NCI-H510A treated with DMSO at 0.1 percent for 48 hours (cell line): ENCODE data around the gene OR2F2.

Experiments
- DNase-seq: peaks from one replicate; lab custom pipeline; 2025; lab: John Stamatoyannopoulos, UW

Gene OR2F2

DNA sequence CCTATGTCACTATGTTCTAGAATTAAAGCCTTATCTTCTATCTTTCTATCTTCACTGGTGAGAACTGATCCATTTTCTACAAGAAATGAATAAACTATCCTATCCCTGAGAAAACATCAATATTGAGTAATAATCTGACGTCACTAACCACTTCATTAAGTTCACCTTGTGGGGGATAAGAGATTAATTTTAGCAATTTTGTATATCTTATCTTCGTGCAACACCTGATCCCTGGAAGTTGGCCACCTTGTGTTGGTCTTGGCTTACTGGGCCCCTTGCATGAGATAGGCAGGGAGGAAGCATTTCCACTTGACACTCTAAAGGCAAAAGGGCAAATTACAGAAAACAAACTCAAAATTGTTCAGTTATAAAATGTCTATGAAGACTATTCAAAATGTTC, 45.0 kb downstream of the OR2F2 start:
- DNase-seq, result no peak

DNA sequence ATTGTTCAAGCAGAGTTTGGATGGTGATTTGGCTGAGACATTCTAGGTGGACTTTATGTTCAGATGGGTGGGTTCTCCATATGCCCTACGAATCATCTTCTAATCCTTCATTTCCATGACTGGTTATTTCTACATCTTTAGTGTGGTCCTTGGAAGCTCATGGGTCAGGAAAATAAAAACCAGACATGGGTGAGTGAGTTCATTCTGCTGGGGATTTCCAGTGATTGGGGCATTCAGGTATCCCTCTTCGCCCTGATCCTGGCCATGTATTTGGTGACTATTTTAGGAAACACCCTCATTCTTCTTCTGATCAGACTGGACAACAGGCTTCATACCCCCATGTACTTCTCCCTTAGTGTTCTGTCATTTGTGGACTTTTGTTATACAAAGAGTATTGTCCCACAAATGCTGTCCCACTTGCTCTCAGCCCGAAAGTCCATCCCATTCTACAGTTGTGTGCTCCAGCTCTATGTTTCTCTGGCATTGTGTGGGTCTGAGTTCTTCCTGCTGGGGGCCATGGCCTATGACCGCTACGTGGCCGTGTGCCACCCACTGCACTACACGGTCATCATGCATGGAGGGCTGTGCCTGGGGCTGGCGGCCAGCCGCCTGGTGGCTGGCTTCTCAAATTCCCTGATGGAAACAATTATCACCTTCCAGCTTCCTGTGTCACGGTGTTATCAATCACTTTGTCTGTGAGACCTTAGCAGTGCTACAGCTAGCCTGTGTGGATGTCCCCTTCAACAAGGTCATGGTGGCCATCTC, 45.9 kb downstream of the OR2F2 start:
- DNase-seq, result no peak

DNA sequence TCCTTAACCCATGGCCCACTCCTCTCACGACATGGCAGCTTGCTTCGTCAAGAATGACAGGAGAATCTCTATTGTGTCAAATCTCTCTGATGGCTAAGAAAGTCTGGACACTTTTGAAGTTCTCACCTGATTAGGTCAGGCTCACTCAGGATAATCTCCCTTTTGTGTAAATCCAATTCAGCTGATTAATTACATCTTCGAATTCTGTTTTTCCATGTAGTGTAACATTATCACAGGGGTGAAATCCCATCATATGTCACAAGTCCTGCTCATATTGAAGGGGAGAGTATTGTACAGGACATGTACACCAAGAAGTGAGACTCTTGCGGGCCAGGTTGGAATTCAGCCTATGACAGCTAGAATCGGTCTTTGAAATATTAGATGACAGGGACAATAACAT, 48.9 kb downstream of the OR2F2 start:
- DNase-seq, result no peak
